IPS DF 19.7 (cell line): ENCODE measurements around the gene FHDC1.

Experiments
- DNase-seq: peaks from one replicate; pipeline ENCODE4 v3.0.0-alpha.2; 2013; ENCODE audit warnings: low read depth, low spot score

FHDC1 gene

GRCh38 chr4:152957437-152958171 is 21.5 kb downstream of the FHDC1 start:
- DNase-seq: no peak

- DNase-seq: no peak
These were observed 23.0 kb downstream of the FHDC1 start for GRCh38 chr4:152959080-152959479.

- no peak for DNase-seq
These were observed 24.0 kb downstream of the FHDC1 start for GRCh38 chr4:152960082-152960481.

- no peak for DNase-seq
These were observed 25.1 kb downstream of the FHDC1 start for GRCh38 chr4:152961014-152961772.

GRCh38 chr4:152961773-152962115 is 25.6 kb downstream of the FHDC1 start:
- DNase-seq: no peak

- no peak for DNase-seq
These were observed 26.0 kb downstream of the FHDC1 start for GRCh38 chr4:152962150-152962549.

- DNase-seq: no peak
These were observed 28.2 kb downstream of the FHDC1 start for GRCh38 chr4:152964335-152964734.

GRCh38 chr4:152965611-152966010 is 29.5 kb downstream of the FHDC1 start:
- DNase-seq: no peak

- DNase-seq: no peak
These were observed 31.8 kb downstream of the FHDC1 start for GRCh38 chr4:152967907-152968306.

GRCh38 chr4:152968806-152969394 is 32.8 kb downstream of the FHDC1 start:
- no peak for DNase-seq

- DNase-seq: no peak
These were observed 34.1 kb downstream of the FHDC1 start for GRCh38 chr4:152970102-152970820.

GRCh38 chr4:152971053-152971452 is 34.9 kb downstream of the FHDC1 start:
- DNase-seq: no peak

- DNase-seq: no peak
These were observed 36.9 kb downstream of the FHDC1 start for GRCh38 chr4:152972821-152973628.

- DNase-seq: no peak
These were observed 37.7 kb downstream of the FHDC1 start for GRCh38 chr4:152973629-152974467.

GRCh38 chr4:152974468-152975379 is 38.6 kb downstream of the FHDC1 start:
- no peak for DNase-seq

GRCh38 chr4:152975380-152976211 is 39.5 kb downstream of the FHDC1 start:
- no peak for DNase-seq

GRCh38 chr4:152976212-152976761 is 40.2 kb downstream of the FHDC1 start:
- no peak for DNase-seq

GRCh38 chr4:152979731-152980330 is 43.7 kb downstream of the FHDC1 start:
- no peak for DNase-seq
